Liver (tissue), 9 donors: ENCODE measurements around the gene LINGO3. TPM values are rescaled to one million over a fixed set of nuclear protein-coding genes. Genes with fewer than 3 reads are reported as not detected.

ENCODE experiments used
- DNase-seq: peaks from one replicate; pipeline ENCODE4 v3.0.0-alpha.2; 2017; ENCODE audit warnings: low spot score
- H3K27ac ChIP-seq, 2 donors: one replicate each; pipeline ENCODE4 v1.7.0; 2013; ENCODE audit warnings: inconsistent platforms in 2 of 2, low read length in 2 of 2, control low read depth in 1 of 2, low read depth in 1 of 2, mild to moderate bottlenecking in 1 of 2
- H3K27me3 ChIP-seq, 4 donors: one replicate each; pipeline versions ENCODE4 v1.6.1 to v1.7.0; 2013; ENCODE audit warnings: low read length in 3 of 4, inconsistent platforms in 1 of 4, mild to moderate bottlenecking in 1 of 4, moderate library complexity in 1 of 4; ENCODE audit not compliant: control insufficient read depth in 4 of 4, insufficient read depth in 4 of 4
- H3K36me3 ChIP-seq, 4 donors: one replicate each; pipeline versions ENCODE4 v1.6.1 to v1.7.0; 2013; ENCODE audit warnings: low read length in 3 of 4, mild to moderate bottlenecking in 3 of 4, low read depth in 1 of 4, moderate library complexity in 1 of 4; ENCODE audit not compliant: control insufficient read depth in 4 of 4, insufficient read depth in 3 of 4
- H3K4me1 ChIP-seq, 4 donors: one replicate each; pipeline versions ENCODE4 v1.6.1 to v1.7.0; 2013; ENCODE audit warnings: low read length in 3 of 4, mild to moderate bottlenecking in 3 of 4, moderate library complexity in 1 of 4; ENCODE audit not compliant: control insufficient read depth in 4 of 4, insufficient read depth in 4 of 4
- H3K4me3 ChIP-seq, 3 donors: one replicate each; pipeline versions ENCODE4 v1.6.1 to v1.7.0; 2013; ENCODE audit warnings: low read length in 3 of 3, control low read depth in 1 of 3, low read depth in 1 of 3, mild to moderate bottlenecking in 1 of 3
- H3K9ac ChIP-seq, 2 donors: one replicate each; pipeline ENCODE4 v1.7.0; 2013; ENCODE audit warnings: low read length in 2 of 2, mild to moderate bottlenecking in 2 of 2, moderate library complexity in 2 of 2, control low read depth in 1 of 2, low read depth in 1 of 2
- H3K9me3 ChIP-seq, 4 donors: one replicate each; pipeline versions ENCODE4 v1.6.1 to v1.7.0; 2013; ENCODE audit warnings: low read length in 3 of 4; ENCODE audit not compliant: control insufficient read depth in 4 of 4
- EGR1 ChIP-seq, 2 donors: IDR thresholded peaks; 2 replicates each; pipeline ENCODE4 v1.6.1; 2016 to 2018; ENCODE audit warnings: antibody characterized with exemption in 2 of 2, low read depth in 2 of 2
- FOXA1 ChIP-seq: IDR thresholded peaks from 2 replicates; pipeline ENCODE4 v1.6.1; 2016; ENCODE audit warnings: antibody characterized with exemption
- GABPA ChIP-seq, 2 donors: IDR thresholded peaks in 1 of 2; conservative IDR thresholded peaks in 1 of 2; 2 replicates each; pipeline ENCODE4 v1.6.1; 2016; ENCODE audit warnings: antibody characterized with exemption in 2 of 2, mild to moderate bottlenecking in 1 of 2, moderate library complexity in 1 of 2
- HNF4A ChIP-seq, 2 donors: conservative IDR thresholded peaks; 2 replicates each; pipeline ENCODE4 v1.6.1; 2016; ENCODE audit warnings: antibody characterized with exemption in 2 of 2, mild to moderate bottlenecking in 2 of 2
- HNF4G ChIP-seq: IDR thresholded peaks from 2 replicates; pipeline ENCODE4 v1.6.1; 2016; ENCODE audit warnings: antibody characterized with exemption
- MAX ChIP-seq: IDR thresholded peaks from 2 replicates; pipeline ENCODE4 v1.6.1; 2016; ENCODE audit warnings: antibody characterized with exemption
- NR2F2 ChIP-seq: IDR thresholded peaks from 2 replicates; pipeline ENCODE4 v1.6.1; 2016; ENCODE audit warnings: antibody characterized with exemption
- RAD21 ChIP-seq, 2 donors: IDR thresholded peaks; 2 replicates each; pipeline ENCODE4 v1.6.1; 2016; ENCODE audit warnings: antibody characterized with exemption in 2 of 2, mild to moderate bottlenecking in 2 of 2
- REST ChIP-seq: IDR thresholded peaks from 2 replicates; pipeline ENCODE4 v1.6.1; 2016; ENCODE audit warnings: antibody characterized with exemption, mild to moderate bottlenecking
- RXRA ChIP-seq, 2 donors: IDR thresholded peaks; 2 replicates each; pipeline ENCODE4 v1.6.1; 2017 to 2018; ENCODE audit warnings: antibody characterized with exemption in 2 of 2, mild to moderate bottlenecking in 1 of 2
- SP1 ChIP-seq: IDR thresholded peaks from 2 replicates; pipeline ENCODE4 v1.6.1; 2018; ENCODE audit warnings: antibody characterized with exemption, mild to moderate bottlenecking
- TAF1 ChIP-seq: conservative IDR thresholded peaks from 2 replicates; pipeline ENCODE4 v1.6.1; 2016; ENCODE audit warnings: antibody characterized with exemption, mild to moderate bottlenecking
- YY1 ChIP-seq: IDR thresholded peaks from 2 replicates; pipeline ENCODE4 v1.6.1; 2016; ENCODE audit warnings: antibody characterized with exemption, mild to moderate bottlenecking
- WGBS: extraction: QIAGEN DNeasy Blood & Tissue Kit; methylation state at CpG from one replicate; pipeline ENCODE4 v1.1.7; 2013; 5-methylcytosine and 5-hydroxymethylcytosine counted together
- polyA plus RNA-seq, 2 donors: library from polyadenylated mRNA; stranded (reverse) in 1 of 2; unstranded in 1 of 2; fragments of 200-250 nt in 1 of 2; fragments of >200 nt in 1 of 2; fragmentation: Nextera tagmentation in 1 of 2; extraction: Ambion mirVana in 1 of 2; gene quantifications; one replicate each; pipeline versions ENCODE4 v1.2.1 to v1.2.3, GENCODE V29; 2013 to 2015
- total RNA-seq, 2 donors: library from RNA; depleted of rRNA; stranded (reverse); fragments of >200 nt; gene quantifications; one replicate each; pipeline ENCODE4 v1.2.3, GENCODE V29; 2014
- TF ChIP-seq, protein P1 (sequence below): fragments of 150-350 bp; IDR thresholded peaks from 2 replicates; pipeline ENCODE4 v1.5.1; 2017; ENCODE audit warnings: improper control_type of control experiment, low read depth, low read length; ENCODE audit not compliant: missing input control
- TF ChIP-seq, protein P2 (sequence below): IDR thresholded peaks from 2 replicates; pipeline ENCODE4 v1.6.1; 2016; ENCODE audit warnings: antibody characterized with exemption
- donor health status: healthy.
- donor health status: healthy.
- donor health status: healthy.
- donor health status: healthy.
- donor health status: healthy.

The LINGO3 gene
- total and polyA plus RNA-seq, 4 donors: 0.02 to 0.08 (median 0.07) TPM

- peaks cover 9 to 27% (median 26%) of the 10 kb centered on the region in 4 donors for H3K4me1 ChIP-seq
- no peaks in the 10 kb centered on the region for H3K27me3 ChIP-seq
- TF ChIP-seq EGR1 (IDR thresholded peaks at IDR 0.05; ENCODE audit: low read depth in 2 of 2) (no peak), TAF1 (no peak), HNF4G (no peak), RXRA (IDR thresholded peaks at IDR 0.05) (no peak), YY1 (no peak), NR2F2 (no peak), FOXA1 (no peak)
- TF ChIP-seq, protein P1, sequence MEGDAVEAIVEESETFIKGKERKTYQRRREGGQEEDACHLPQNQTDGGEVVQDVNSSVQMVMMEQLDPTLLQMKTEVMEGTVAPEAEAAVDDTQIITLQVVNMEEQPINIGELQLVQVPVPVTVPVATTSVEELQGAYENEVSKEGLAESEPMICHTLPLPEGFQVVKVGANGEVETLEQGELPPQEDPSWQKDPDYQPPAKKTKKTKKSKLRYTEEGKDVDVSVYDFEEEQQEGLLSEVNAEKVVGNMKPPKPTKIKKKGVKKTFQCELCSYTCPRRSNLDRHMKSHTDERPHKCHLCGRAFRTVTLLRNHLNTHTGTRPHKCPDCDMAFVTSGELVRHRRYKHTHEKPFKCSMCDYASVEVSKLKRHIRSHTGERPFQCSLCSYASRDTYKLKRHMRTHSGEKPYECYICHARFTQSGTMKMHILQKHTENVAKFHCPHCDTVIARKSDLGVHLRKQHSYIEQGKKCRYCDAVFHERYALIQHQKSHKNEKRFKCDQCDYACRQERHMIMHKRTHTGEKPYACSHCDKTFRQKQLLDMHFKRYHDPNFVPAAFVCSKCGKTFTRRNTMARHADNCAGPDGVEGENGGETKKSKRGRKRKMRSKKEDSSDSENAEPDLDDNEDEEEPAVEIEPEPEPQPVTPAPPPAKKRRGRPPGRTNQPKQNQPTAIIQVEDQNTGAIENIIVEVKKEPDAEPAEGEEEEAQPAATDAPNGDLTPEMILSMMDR: no peak
- 82% methylated on average over 29 of the region's 29 CpGs for WGBS
- H3K9ac ChIP-seq: no peak overlapping the region
- no peak overlapping the region for H3K4me3 ChIP-seq
- H3K36me3 ChIP-seq: peaks cover 0 to 18% (median 3%) of the 10 kb centered on the region in 4 donors
- no peak overlapping the region for H3K27ac ChIP-seq
- no peaks in the 10 kb centered on the region for H3K9me3 ChIP-seq
- DNase-seq: no peak
These were observed 17.5 kb upstream of the LINGO3 start for GRCh38 chr19:2325281-2326046.

- Histone ChIP-seq H3K4me3 (no peak overlapping the region), H3K27ac (no peak overlapping the region), H3K4me1 (peaks cover 2 to 20% (median 16%) of the 10 kb centered on the region in 4 donors), H3K9ac (no peak overlapping the region), H3K27me3 (no peaks in the 10 kb centered on the region), H3K36me3 (peaks cover 0 to 18% (median 3%) of the 10 kb centered on the region in 4 donors), H3K9me3 (no peaks in the 10 kb centered on the region)
- 92% methylated on average over 34 of the region's 34 CpGs for WGBS
- no peak for TF ChIP-seq MAX
- TF ChIP-seq HNF4A (conservative IDR thresholded peaks at IDR 0.05): no peak
- TF ChIP-seq, protein P2, sequence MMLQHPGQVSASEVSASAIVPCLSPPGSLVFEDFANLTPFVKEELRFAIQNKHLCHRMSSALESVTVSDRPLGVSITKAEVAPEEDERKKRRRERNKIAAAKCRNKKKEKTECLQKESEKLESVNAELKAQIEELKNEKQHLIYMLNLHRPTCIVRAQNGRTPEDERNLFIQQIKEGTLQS: no peak
- TF ChIP-seq FOXA1: no peak
- no peak for TF ChIP-seq HNF4G
- no peak for TF ChIP-seq REST
- no peak for TF ChIP-seq RAD21 (IDR thresholded peaks at IDR 0.05)
- no peak for TF ChIP-seq SP1
- TF ChIP-seq GABPA (IDR thresholded peaks at IDR 0.05 in 1 of 2, conservative IDR thresholded peaks at IDR 0.05 in 1 of 2): no peak
- DNase-seq: no peak
These were observed 16.4 kb upstream of the LINGO3 start for GRCh38 chr19:2324220-2324948.
